CD4-positive, alpha-beta T cell treated with Interleukin-15 for 4 hours (primary cell): ENCODE results near the gene CAPN14.
"Not testable (repeated sequence)": the region's sequence is repeated elsewhere in the genome, so short reads cannot be mapped to it uniquely, and the experiment has no call there.

Experiments used
- DNase-seq: peaks from one replicate; pipeline ENCODE4 v3.0.0-alpha.2; 2020; ENCODE audit warnings: low spot score

CAPN14 gene

DNA sequence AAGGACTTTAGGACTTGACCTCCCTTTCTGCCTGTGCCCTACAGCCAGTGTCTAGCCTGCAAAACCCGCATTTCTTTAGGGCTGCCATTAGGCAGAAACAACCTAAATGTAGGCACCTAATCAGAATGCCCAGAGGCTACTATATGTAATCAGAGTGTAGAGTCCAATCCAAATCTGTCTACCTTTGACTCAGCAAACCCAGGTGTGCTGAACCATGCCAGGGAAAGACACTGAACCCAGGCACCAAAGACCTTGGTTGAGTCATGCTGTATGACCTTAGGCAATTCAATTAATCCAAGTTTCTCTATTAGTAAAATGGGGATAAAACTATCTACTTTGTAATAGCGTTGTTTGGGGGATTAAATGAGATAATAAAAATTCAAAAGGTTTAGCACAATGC is 20.7 kb downstream of the CAPN14 start:
- DNase-seq = no peak

DNA sequence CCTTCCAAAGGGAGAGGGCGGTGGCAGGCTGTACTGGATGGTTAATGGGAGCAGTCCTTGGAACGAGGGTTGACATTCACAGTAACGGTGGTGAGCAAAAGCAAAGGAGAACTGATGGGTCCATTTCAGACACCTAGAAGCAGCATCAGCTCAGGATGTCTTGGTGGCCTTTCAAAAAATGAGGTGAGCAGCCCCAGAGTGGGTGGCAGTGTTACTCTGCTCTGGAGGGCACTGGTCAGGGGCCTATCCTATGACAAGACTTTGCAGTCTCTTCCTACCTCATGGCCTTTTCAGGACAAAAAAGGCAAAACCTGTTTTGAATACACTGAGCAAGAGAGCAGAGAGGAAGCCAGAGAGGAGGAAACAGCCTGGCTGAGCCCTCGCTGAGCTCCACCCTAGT is 23.5 kb downstream of the CAPN14 start:
- no peak for DNase-seq

DNA sequence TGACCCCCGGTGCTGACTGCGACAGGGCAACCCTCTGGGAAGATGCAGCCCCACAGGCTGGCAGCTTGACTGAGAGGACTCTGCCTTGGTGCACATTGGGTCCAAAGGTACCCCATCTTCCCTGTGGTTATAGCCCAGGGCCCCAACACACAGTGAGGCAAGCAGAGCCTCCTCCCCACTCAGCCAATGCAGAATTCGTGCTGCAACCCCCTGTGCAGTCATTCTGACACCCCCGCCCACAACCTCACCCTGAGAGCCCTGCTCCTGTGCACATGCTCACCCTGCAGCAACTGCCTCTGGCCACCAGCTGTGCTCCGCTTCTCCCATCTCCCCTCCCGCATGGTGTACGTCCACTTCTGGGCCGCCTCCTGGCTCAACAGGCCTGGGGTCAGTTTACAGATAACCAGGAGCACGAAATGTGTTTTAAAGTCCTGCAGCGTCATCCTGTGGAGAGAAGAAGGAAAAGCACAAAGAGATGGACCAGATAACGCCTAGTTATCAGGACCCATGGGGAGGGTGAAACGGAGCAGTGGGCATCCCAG is 24.4 kb downstream of the CAPN14 start:
- no peak for DNase-seq

DNA sequence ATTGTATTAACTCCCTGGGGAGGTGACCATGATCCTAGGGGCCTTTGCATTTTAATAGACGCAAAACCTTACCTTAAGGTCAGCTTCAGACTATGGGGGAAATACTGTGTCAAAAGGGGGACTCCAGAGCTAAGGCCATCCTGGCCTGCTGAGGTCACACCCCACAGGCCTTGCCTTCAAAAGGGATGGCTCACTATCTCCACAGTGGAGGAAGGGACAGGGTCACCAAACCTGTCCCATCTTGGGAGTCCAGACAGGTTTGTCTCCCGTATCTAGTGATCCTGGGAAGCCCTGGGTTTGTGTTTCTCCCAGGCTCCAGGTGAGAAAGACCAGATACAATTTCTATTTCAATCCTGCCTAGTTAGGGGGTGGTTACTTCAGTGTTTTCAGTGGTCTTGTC is 24.9 kb downstream of the CAPN14 start:
- DNase-seq = no peak

DNA sequence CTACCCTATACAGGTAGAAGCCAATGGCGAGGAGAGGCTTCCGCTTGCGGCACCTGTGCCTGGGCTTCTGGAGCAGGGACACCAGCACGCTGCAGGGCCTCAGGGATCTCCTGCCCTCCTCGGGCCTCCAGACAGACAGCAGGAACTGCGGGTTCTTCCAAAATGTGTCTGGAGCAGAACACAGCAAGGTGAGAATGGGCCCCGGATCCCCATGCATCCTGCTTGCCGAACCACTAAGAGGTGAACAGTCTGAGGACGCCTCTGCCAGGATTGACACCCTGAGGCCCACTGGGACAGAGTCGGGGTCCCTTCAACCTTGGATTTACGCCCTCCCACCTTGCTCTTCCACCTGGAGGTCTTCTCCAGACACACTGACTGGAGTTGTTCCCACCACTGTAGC is 25.4 kb downstream of the CAPN14 start:
- DNase-seq = no peak

DNA sequence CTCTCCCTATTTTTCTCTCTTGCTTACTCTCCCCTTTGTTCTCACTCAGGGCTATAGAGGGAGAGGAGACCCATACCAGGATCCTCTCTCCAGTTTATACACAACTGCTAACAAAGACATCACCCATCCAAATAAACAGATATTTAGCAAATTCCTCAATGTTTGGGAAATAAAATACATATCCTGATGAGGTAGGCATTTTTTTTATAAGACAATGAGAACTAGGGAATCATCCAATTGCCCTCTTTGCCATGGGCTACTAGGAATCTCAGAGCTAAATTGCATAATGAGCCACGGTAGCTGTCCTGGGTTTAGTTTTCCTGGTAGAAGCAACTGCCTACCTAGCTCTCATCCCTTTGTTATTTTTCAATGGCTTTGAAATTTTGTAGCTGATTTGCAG is 27.1 kb downstream of the CAPN14 start:
- DNase-seq = no peak

DNA sequence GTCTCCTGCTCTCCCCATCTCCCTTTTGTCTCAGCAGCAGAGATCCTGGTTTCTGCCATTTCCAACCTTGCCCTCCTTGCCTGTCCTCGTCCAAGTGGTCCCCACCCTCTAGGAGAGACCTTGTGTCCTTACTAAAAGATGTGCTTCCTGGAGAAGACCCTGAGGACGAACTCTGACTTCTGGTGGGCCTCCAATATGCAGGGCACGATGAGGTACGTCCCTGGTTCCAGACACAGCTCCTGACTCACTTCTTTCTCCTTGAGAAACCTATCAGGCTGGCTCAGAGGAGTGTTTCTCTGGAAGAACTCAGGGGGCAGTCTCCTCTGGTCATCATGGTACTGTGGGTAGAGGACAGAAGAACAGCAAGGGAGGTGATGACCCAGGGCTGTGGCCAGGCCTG is 28.2 kb downstream of the CAPN14 start:
- no peak for DNase-seq

DNA sequence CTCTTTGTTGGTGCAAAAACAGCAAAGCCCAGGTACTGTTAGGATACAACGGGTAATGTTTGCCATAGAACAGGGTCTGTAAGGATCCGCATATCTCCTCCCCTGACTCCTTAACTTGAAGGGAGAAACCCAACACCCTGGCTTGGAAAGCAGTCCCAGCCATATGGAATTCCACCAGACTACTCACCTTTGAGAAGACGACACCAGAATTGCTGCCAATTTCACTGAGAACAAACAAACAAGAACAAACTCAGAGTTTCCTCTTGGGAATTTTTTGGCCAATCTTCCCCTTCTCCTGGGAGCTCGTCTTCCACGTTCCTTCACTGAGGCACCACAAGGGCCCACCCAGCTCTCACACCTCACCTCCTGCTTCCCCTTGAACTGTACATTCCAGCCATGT is 29.2 kb downstream of the CAPN14 start:
- no peak for DNase-seq

DNA sequence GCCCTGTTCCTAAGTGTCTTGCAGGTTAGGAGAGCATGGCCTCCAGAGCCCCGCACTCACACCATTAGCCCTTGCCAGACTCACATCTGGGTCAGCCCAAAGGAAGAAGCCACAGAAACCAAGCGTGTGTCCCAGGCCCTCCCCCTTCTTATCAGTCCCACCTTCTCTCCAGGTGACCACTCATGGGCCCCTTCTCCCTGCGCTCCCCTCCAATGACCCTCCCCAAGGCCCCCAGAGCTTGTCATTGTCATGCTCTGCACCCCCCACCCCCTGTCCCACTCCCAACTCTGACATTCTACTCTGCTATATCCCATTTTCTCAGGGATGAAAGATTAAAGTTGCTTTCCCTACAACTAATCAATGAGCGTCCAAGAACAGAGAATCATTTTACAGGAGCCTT is 30.1 kb downstream of the CAPN14 start:
- no peak for DNase-seq

DNA sequence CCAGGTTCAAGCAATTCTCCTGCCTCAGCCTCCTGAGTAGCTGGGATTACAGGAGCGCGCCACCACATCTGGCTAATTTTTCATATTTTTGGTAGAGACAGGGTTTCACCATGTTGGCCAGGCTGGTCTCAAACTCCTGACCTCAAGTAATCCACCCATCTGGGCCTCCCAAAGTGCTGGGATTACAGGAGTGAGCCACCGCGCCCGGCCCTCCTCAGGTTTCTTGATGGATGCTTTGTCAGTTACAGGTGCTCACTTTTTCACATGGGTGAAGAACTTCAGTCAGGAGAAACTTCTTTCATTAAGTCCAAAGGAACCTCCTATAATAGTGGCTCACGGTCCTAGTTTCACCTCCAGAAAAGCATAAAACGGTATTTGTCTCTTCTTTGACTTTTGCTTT is 33.3 kb downstream of the CAPN14 start:
- not testable (repeated sequence) for DNase-seq

DNA sequence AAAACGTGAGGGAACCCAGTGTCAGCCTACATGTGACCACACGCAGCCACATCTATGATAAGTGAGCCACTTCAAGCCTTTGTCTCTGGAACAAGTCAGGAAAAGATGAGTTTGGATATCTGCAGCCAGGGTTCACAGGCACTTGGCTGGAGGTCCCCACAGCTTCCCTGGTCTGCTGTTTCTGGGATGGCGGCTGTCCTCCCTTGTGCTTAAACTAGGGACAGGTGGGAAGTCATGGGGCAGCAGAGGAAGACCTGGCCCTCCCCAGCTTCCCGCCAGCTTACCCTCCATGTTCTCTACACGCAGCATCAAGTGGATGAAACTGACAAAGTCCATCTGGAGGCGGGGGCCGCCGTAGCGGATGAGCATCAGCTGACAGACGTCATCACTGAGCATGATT is 40.6 kb downstream of the CAPN14 start:
- DNase-seq = no peak

DNA sequence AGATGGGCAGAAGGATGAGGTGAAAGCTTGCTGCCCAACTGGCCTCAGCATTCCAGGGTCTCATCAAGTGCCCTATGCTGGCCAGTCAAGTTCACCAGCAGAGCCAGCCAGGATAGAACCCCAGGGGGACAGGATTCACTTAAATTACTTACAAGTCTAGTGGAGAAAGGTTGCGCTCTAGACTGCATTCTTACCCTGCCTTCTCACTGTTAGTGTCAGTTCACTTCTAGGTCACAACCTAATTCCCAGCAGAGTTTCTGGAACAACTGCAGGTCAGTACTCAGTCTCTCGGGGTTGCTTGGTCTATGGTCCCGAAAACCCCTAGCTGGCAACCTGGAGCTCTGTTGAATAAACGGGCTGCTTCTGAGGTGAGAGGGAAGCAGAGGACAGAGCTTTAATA is 46.2 kb downstream of the CAPN14 start:
- no peak for DNase-seq

DNA sequence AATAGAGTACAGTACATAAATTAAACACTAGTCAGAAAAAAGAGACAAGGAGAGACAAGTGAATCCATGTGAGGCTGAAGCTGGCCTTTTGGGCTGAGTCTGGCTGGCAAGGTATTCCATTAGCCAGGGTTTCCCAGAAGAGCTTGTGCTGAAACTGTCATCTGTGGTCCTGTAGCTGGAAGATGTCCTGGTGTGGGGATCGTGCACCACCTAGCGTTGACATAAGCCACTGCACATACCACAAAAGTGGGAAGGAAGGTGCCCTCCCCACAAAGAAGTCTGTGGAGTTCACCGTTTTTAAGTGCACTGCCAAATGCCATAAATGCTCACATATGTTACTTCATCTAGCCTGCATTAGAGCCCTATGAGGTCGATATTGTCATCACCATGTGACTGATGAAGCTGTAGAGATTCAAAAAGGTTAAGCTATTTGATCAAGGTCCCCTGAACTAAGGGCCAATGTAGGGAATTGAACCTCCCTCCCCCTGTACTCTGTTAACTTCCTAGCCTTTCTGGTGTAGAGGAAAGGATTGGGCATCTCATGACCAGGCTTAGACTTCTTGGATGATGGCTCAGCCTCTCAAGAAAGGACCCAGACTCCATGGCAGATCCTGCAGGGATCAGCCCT is 47.1 kb downstream of the CAPN14 start:
- DNase-seq = peak; percentile 40

DNA sequence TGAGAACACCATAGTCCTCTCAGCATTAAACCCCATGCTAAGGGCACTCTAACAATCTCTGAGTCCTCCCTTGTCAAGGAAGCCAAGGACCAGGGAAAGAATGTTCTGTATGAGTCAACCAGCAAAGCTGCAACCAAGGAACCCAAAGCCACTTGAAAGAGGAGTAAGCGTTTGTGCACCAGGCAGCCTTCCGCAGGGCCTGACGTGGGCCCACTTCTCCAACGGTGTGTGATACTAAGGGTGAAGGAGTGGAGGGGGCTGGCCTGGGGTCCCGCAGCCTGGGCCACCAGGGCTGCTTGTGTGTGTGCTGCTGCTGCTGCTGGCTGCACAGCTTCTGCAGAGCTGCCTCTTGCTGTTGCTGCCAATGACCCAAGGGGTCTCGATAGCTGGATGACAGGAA is 49.0 kb downstream of the CAPN14 start:
- DNase-seq = no peak

DNA sequence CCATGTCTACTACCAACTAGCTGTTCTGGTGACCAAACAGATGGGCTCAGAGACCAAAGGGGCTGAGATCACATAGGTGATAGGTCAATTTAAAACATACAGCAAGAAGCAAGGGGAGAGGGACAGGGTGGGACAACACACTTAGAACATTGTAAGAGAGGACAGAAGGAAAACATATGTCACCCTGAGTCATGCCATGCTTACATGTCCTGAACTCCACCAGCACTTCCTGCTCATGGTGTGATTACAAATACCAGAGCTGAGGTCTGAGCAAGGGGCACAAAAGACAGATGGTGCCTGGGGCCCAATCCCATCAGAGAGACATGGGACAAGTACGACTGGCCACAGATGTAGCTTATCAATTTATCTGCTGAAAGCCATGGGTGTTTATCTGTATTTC is 50.4 kb downstream of the CAPN14 start:
- DNase-seq = no peak

DNA sequence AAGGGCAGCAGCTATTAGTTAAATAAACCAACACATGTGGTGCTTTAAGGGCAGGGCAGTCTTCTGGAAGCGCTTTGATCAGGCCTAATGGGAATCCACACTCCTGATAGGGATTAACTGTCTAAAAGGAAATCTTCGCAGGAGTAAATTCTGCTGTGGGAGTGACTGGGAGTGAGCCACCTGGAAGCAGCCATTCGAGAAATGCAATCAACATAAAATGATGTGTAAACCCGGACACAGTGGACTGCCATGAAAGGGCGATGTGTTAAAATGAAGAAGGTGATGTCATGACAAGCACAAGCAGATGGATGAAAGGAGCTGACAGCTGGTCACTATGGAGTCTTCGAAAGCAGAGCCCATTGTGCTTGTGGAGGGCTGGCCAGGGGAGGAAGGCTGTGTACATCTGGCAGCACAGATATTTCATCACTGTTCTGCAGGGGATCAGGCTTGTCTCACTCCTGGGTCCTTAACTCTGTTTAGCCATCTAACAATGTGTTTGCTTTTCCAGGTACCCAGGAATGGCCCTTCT is 54.2 kb downstream of the CAPN14 start:
- no peak for DNase-seq

DNA sequence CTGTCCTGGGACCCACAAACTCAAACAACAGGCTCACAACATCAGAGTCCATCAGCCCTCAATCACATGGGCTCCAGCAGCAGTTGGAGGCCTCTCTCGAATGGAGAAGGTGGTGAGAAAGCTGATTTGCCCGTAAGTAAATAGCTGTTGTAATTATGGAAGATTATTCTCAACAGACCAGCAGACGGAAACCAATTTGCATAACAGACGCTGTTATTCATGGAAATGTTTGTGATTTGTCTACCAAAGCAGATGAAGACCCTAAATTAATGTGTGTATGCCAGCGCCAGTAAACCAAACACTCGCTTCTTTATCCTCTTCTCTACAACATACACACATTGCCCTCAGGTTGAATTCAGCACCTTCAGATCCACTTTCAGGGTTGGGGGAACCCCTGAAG is 55.7 kb downstream of the CAPN14 start:
- DNase-seq = no peak

DNA sequence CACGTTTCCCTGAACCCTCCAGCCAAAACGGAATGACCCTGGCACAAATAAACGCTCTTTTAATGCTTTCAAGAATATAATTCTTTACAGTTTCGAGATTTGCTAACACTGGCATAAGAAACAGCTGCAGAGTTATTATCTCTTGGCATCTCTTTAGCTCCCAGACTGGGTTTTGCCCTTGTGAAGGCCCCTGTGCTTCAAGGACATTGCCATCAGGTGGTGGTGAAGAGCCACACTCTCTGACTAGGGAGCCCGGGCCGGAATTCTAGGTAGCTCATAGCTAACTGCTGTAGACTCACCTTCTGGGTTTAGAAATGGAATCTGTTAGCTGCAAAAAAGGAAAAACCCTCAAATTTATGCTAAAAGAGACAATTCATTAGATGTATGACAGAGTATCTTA is 65.8 kb downstream of the CAPN14 start:
- DNase-seq = no peak

DNA sequence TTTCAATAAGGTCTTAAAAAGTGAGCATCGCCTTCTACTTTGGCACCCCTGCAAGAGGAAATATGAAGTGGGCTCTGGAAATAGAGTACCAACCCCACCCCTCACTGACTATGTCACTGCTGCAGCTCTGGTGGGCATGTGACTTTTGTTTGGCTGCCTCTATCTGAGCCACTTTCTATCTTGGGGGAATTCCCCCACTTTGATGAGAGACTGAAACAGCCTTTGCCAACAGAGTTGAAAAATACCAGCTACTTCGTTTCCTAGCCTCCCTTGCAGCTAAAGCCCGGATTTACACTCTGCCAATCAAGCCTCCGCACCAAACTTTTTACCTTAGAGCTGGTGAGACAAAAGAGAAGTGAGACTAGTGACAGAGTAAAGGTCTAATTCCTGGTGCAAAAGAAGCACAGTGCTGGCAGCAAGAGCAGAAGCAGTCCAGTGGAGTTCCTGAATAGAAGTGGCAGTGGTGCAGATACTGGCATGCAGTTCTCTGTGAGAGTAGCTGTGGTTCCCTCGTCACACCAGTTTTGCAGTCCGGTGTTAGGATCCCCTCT is 67.1 kb downstream of the CAPN14 start:
- no peak for DNase-seq

DNA sequence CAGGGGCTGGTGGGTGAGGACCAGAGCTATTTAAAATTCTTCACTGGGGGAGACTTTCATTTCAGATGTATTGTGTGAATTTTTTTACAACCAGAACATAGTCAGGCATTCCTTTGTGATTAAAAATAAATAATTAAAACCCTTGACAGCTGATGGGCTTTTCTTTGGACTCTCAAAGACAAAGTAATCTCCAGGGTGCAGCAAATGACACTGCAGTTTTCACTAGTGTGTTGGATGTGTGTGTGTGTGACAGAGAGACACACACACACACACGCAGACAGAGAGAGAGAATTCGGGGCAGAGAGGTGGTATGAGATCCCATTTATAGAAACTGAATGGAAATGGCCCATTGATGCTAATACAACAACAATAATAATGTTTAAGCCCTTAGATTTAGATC is 68.8 kb downstream of the CAPN14 start:
- DNase-seq = no peak

DNA sequence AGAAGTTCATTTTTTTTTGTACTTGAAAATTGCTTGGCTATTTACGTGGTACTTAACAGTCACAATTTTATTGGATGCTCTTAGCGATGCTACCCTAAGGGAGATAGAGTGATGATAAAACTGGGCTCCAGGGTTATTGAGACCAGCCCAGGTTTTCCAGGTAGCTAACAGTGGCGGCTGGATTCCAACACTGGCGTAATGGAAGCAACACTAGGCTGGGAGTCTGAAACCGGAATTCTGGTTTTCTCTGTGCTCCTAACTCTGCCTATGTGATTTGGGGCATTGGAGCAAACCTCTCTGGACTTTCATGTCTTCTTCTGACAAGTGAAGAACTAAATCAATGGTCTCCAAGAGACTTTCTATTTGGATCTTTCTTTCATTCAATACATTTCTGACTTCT is 69.7 kb downstream of the CAPN14 start:
- no peak for DNase-seq

DNA sequence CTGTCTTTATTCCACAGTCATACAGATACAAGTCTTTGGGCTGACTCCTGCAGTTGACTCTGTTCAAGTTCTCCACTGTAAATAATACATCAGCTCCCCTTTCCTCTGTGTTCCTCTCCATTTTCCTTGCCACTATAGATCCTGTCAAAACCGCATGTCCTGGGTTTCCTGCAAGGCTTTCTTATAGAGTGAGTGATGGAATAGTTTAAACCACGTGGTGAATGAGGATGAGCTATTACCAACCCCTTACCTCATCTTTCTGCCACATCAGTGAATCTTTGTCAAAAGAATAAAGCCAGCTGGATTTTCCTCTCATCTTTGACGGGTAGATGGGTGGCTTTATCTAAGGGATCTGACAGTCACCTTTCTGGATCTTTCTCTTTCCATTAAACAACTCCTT is 75.2 kb downstream of the CAPN14 start:
- DNase-seq = no peak

DNA sequence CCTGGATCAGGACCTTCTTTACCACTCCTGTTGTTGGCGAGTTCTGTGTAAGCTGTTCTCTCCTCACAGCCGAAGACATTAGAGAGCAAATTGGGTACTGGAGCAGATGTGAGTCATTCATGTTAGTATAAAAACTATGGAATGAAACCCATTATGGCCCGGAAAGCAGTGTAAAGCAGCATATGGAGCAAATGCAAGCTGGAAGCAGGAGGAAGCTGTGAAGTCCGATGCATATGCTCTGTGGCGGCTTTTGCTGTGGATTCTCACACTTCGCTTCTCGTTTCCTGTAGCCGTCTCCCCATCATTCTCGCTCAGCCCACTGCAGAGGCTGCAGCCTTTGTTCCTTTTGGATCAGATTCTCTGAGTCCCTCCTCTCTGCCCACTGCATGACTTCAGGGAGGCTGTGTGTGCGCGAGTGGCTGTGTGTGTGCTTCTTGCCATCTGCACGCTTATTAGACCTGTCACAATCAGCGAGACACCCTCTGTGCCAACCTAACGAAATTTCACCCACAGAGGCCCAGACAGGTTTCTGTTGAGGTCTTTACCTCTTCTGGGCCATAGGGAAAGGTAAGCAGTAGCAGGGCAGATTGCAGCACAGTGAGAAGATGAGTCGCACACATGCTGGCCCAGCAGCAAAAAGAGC is 75.8 kb downstream of the CAPN14 start:
- DNase-seq = no peak

DNA sequence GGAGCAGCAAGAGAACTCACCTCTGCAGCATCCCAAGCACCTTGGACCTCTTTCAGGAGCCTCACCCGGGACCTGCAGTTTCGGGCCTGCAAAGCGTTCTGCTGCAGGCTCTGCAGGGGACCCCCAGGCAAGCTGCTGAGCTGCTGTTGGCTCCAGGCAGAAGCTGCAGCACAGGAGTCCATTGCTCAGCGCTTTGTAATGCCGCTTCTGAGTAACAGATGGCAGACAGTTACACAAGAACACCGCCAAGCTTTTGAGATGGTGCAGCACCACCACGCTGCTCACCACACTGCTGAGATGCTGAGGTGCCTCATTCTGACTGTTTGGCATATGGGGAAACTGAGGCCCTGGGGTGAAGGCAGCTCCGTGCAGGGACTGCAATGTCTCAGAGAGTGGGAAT is 77.2 kb downstream of the CAPN14 start:
- DNase-seq = no peak
